ENCODE data around the gene HARBI1. TPM values are rescaled to one million over a fixed set of nuclear protein-coding genes. Genes with fewer than 3 reads are reported as not detected.

The HARBI1 gene
- total and polyA plus RNA-seq, 9 of the 15 experiments (the other 6 are each of a cell fraction or from before 2014, with no cell fraction given) = 3.5 to 8.4 (median 5.5) TPM

- Histone ChIP-seq H3K79me2 (ENCODE audit: control insufficient read depth, insufficient read depth, low read length) (peaks cover 50% of the 10 kb centered on the region), H3K9me1 (ENCODE audit: control insufficient read depth, insufficient read depth, low read length) (no peaks in the 10 kb centered on the region), H3K9me3 (replicated peaks; ENCODE audit: control insufficient read depth, insufficient read depth, low read depth, low read length) (no peaks in the 10 kb centered on the region), H2AFZ (ENCODE audit: low read depth, low read length) (peak within 1 kb of the TSS; percentile 97), H3K36me3 (ENCODE audit: control insufficient read depth, insufficient read depth, low read length) (peaks cover 3% of the 10 kb centered on the region; the same call in 1 of the 3 replicates), H3K9ac (ENCODE audit: insufficient read depth in 1 of 2, low read depth in 2 of 2, low read length in 2 of 2) (peak within 1 kb of the TSS; percentile 86 to 93), H3K27ac (ENCODE audit: extremely low read depth, low read depth, low read length) (peak within 1 kb of the TSS; percentile 78), H3K4me1 (replicated peaks in 1 of 2; ENCODE audit: control insufficient read depth in 2 of 2, insufficient read depth in 2 of 2, low read length in 2 of 2) (peaks cover 25 to 38% of the 10 kb centered on the region in 2 experiments), H3K27me3 (ENCODE audit: control insufficient read depth in 2 of 2, insufficient read depth in 2 of 2, low read length in 2 of 2) (no peaks in the 10 kb centered on the region), H3K4me2 (ENCODE audit: insufficient read depth, low read length) (peak within 1 kb of the TSS; percentile 98), H4K20me1 (replicated peaks; ENCODE audit: control insufficient read depth, insufficient read depth, low read length) (0 out of 2 replicates have a peak, but pooled peaks cover 6% of the 10 kb centered on the region), H3K4me3 (peak within 1 kb of the TSS; percentile 97)
- peak; percentile 90 for FAIRE-seq
- DNase-seq (ENCODE audit: extremely low read depth in 1 of 4, low spot score in 3 of 4) = peak; percentile 76 to 96 (median 82)
- intact Hi-C loops (cut with micrococcal nuclease) (loop anchor here (5.0 kb wide), 2 partner anchors 36 to 51 kb away; no protein-coding TSS in a partner anchor), in situ Hi-C loops (cut with MboI) (no loop called here)
- CTCF ChIA-PET (ENCODE audit: low intra/inter-chr PET ratio) = no interaction called here
- peak; percentile 86 for ATAC-seq
- POLR2A ChIA-PET = interaction anchor here (0.6 to 2.0 kb wide), 12 partner anchors 9 to 1646 kb away, joined by 3 to 21 read pairs (median 4); partner anchors contain the start of gene ATG13
- no TSS peak for BruUV-seq (replicated peaks)
- 2% methylated on average over 51 of the region's 54 CpGs for WGBS (ENCODE audit: insufficient coverage, low coverage, missing lambda C conversion rate)
- TF ChIP-seq EP400 (IDR thresholded peaks at IDR 0.05) = peak; percentile 83
- TF ChIP-seq, protein P1, sequence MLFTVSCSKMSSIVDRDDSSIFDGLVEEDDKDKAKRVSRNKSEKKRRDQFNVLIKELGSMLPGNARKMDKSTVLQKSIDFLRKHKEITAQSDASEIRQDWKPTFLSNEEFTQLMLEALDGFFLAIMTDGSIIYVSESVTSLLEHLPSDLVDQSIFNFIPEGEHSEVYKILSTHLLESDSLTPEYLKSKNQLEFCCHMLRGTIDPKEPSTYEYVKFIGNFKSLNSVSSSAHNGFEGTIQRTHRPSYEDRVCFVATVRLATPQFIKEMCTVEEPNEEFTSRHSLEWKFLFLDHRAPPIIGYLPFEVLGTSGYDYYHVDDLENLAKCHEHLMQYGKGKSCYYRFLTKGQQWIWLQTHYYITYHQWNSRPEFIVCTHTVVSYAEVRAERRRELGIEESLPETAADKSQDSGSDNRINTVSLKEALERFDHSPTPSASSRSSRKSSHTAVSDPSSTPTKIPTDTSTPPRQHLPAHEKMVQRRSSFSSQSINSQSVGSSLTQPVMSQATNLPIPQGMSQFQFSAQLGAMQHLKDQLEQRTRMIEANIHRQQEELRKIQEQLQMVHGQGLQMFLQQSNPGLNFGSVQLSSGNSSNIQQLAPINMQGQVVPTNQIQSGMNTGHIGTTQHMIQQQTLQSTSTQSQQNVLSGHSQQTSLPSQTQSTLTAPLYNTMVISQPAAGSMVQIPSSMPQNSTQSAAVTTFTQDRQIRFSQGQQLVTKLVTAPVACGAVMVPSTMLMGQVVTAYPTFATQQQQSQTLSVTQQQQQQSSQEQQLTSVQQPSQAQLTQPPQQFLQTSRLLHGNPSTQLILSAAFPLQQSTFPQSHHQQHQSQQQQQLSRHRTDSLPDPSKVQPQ (CRISPR knock-in tag; IDR thresholded peaks at IDR 0.05; ENCODE audit: borderline replicate concordance) = no peak
- 0 out of 2 replicates have a peak, but pooled peaks have one; percentile 40 for TF ChIP-seq PRMT5 (CRISPR knock-in tag; IDR thresholded peaks at IDR 0.05)
- peak; percentile 91; the same call in 1 of the 2 replicates for TF ChIP-seq KAT7 (CRISPR knock-in tag; IDR thresholded peaks at IDR 0.05; ENCODE audit: borderline replicate concordance)
- TF ChIP-seq, protein P2, sequence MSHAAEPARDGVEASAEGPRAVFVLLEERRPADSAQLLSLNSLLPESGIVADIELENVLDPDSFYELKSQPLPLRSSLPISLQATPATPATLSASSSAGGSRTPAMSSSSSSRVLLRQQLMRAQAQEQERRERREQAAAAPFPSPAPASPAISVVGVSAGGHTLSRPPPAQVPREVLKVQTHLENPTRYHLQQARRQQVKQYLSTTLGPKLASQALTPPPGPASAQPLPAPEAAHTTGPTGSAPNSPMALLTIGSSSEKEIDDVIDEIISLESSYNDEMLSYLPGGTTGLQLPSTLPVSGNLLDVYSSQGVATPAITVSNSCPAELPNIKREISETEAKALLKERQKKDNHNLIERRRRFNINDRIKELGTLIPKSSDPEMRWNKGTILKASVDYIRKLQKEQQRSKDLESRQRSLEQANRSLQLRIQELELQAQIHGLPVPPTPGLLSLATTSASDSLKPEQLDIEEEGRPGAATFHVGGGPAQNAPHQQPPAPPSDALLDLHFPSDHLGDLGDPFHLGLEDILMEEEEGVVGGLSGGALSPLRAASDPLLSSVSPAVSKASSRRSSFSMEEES (CRISPR knock-in tag; IDR thresholded peaks at IDR 0.05) = no peak
- peak; percentile 75; the same call in 1 of the 2 replicates for TF ChIP-seq ZBTB9 (CRISPR knock-in tag; IDR thresholded peaks at IDR 0.05)
- TF ChIP-seq HCFC1 (IDR thresholded peaks at IDR 0.05; ENCODE audit: low read depth, low read length) = peak; percentile 85
- TF ChIP-seq, protein P3, sequence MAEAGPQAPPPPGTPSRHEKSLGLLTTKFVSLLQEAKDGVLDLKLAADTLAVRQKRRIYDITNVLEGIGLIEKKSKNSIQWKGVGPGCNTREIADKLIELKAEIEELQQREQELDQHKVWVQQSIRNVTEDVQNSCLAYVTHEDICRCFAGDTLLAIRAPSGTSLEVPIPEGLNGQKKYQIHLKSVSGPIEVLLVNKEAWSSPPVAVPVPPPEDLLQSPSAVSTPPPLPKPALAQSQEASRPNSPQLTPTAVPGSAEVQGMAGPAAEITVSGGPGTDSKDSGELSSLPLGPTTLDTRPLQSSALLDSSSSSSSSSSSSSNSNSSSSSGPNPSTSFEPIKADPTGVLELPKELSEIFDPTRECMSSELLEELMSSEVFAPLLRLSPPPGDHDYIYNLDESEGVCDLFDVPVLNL (CRISPR knock-in tag; IDR thresholded peaks at IDR 0.05; ENCODE audit: low read depth) = no peak
- TF ChIP-seq ZNF134 (CRISPR knock-in tag; conservative IDR thresholded peaks at IDR 0.05) = no peak
- peak; percentile 84 for TF ChIP-seq POLR2A (conservative IDR thresholded peaks at IDR 0.05)
- no peak for TF ChIP-seq SAFB (IDR thresholded peaks at IDR 0.05; ENCODE audit: borderline replicate concordance, low read depth, low read length)
- TF ChIP-seq MEF2A (IDR thresholded peaks at IDR 0.05; ENCODE audit: control insufficient read depth, low read depth, low read length) = 0 out of 2 replicates have a peak, but pooled peaks have one; percentile 49
- peak; percentile 60; the same call in 1 of the 2 replicates for TF ChIP-seq MBD2 (IDR thresholded peaks at IDR 0.05; ENCODE audit: borderline replicate concordance, low read depth)
- TF ChIP-seq RBBP5 (IDR thresholded peaks at IDR 0.05; ENCODE audit: borderline replicate concordance, insufficient read depth, low read length, poor library complexity, severe bottlenecking) = peak; percentile 96
Observed at GRCh38 chr11:46593550-46594373, 23.3 kb downstream of the HARBI1 start, which contains the start of gene AMBRA1. AMBRA1 (minus strand) TSS chr11:46594023; CDS start chr11:46548380, 45,643 bp downstream.

Measured in K562 (cell line).